ENCODE results near the gene NELL1. TPM values are rescaled to one million over a fixed set of nuclear protein-coding genes. Genes with fewer than 3 reads are reported as not detected.

NELL1 gene
- total RNA-seq, 1 experiment from 2014 or later = 0.22 TPM

- no peak for TF ChIP-seq CTCF (conservative IDR thresholded peaks at IDR 0.05)
- Histone ChIP-seq H2BK20ac (ENCODE audit: low read depth, low read length, poor library complexity, severe bottlenecking) (no peak overlapping the region), H3K79me1 (ENCODE audit: insufficient read depth, low read depth, low read length, poor library complexity, severe bottlenecking) (no peaks in the 10 kb centered on the region), H2BK12ac (ENCODE audit: insufficient read length, low read depth, low read length) (no peak overlapping the region), H3K18ac (ENCODE audit: insufficient read length, low read depth, low read length) (no peak overlapping the region), H3K23ac (ENCODE audit: insufficient read length, low read depth, low read length) (no peak overlapping the region), H3K27ac (ENCODE audit: insufficient read length, low read depth, low read length) (no peak overlapping the region), H3K9ac (ENCODE audit: extremely low read depth, insufficient read length, low read length) (no peak overlapping the region), H2BK120ac (ENCODE audit: low read depth, low read length, poor library complexity, severe bottlenecking) (no peak overlapping the region), H3K23me2 (ENCODE audit: insufficient read length, low read depth, low read length, poor library complexity, severe bottlenecking) (no peaks in the 10 kb centered on the region), H4K20me1 (ENCODE audit: control insufficient read depth, insufficient read depth, insufficient read length) (no peaks in the 10 kb centered on the region), H2BK15ac (ENCODE audit: low read depth, low read length) (no peak overlapping the region), H3K4me2 (ENCODE audit: insufficient read depth, insufficient read length, low read length) (no peak overlapping the region), H3K4me1 (ENCODE audit: insufficient read depth, low read length) (peaks cover 6% of the 10 kb centered on the region; the same call in 1 of the 2 replicates), H3K14ac (ENCODE audit: insufficient read depth, low read length) (no peak overlapping the region), H4K91ac (ENCODE audit: insufficient read length, low read depth, low read length) (no peak overlapping the region), H3K79me2 (ENCODE audit: insufficient read depth, low read length) (no peaks in the 10 kb centered on the region), H3K27me3 (ENCODE audit: insufficient read depth, low read length) (no peaks in the 10 kb centered on the region), H2AFZ (ENCODE audit: low read length) (no peak overlapping the region), H3T11ph (ENCODE audit: low read length) (no peak overlapping the region), H3K56ac (ENCODE audit: insufficient read length, low read depth, low read length) (no peak overlapping the region), H4K8ac (replicated peaks; ENCODE audit: insufficient read length, low read depth, low read length) (no peak overlapping the region), H3K4ac (ENCODE audit: low read depth, low read length) (no peak overlapping the region), H2BK5ac (ENCODE audit: insufficient read length, low read length) (no peak overlapping the region), H2AK5ac (ENCODE audit: insufficient read length, low read length) (no peak overlapping the region), H3K9me3 (ENCODE audit: control insufficient read depth, low read depth, low read length) (no peaks in the 10 kb centered on the region), H4K5ac (ENCODE audit: insufficient read length, low read depth, low read length) (no peak overlapping the region)
- H3K4me1 Mint-ChIP-seq = peaks cover 31 to 36% of the 10 kb centered on the region in 2 experiments
- H3K27ac Mint-ChIP-seq = no peak overlapping the region
- no peak for DNase-seq
- no peak overlapping the region for H3K4me3 Mint-ChIP-seq
- peaks cover 7% of the 10 kb centered on the region for H3K27me3 Mint-ChIP-seq (ENCODE audit: low read depth)
- H3K36me3 Mint-ChIP-seq (ENCODE audit: insufficient read depth in 1 of 3, low read depth in 3 of 3) = peaks cover 0 to 4% (median 0%) of the 10 kb centered on the region in 3 experiments; a peak in 1 of 7 replicates
- peaks cover 1 to 2% of the 10 kb centered on the region in 2 experiments; a peak in 1 of 5 replicates for H3K9me3 Mint-ChIP-seq
These were observed 207.4 kb downstream of the NELL1 start for GRCh38 chr11:20876738-20877137.

Data from H9 (cell line).